SK-N-SH treated with all-trans-retinoic acid at 6 μM for 48 hours (cell line): ENCODE data around the gene PDCD1LG2.

Experiments used
- ATAC-seq: fragments of 200-7000 bp; cut with Tn5 transposase; 3 replicates; pipeline ENCODE4 v1.9.1; 2020; ENCODE audit warnings: mild to moderate bottlenecking, moderate library complexity
- ARNTL ChIP-seq: fragments of 450-650 bp; formaldehyde crosslinking; IDR thresholded peaks from 2 replicates; pipeline ENCODE4 v1.5.0; 2020; ENCODE audit warnings: low read depth, mild to moderate bottlenecking, moderate library complexity, borderline replicate concordance
- CREB5 ChIP-seq: fragments of 250-450 bp; sonication (Bioruptor Pico); IDR thresholded peaks from 2 replicates; pipeline ENCODE4 v1.5.1; 2020; ENCODE audit warnings: low read depth, mild to moderate bottlenecking, moderate library complexity
- CSDC2 ChIP-seq: fragments of 250-450 bp; sonication (Bioruptor Pico); IDR thresholded peaks from 2 replicates; pipeline ENCODE4 v1.5.0; 2020; ENCODE audit warnings: mild to moderate bottlenecking, moderate library complexity
- ESRRG ChIP-seq: fragments of 250-450 bp; sonication (Bioruptor Pico); IDR thresholded peaks from 2 replicates; pipeline ENCODE4 v1.6.1; 2021; ENCODE audit warnings: mild to moderate bottlenecking
- OSR1 ChIP-seq: fragments of 250-450 bp; sonication (Bioruptor Pico); IDR thresholded peaks from 2 replicates; pipeline ENCODE4 v1.8.0; 2022; ENCODE audit warnings: moderate library complexity, mild to moderate bottlenecking, inconsistent platforms
- POU6F1 ChIP-seq: fragments of 250-450 bp; sonication (Bioruptor Pico); IDR thresholded peaks from 2 replicates; pipeline ENCODE4 v1.8.0; 2021; ENCODE audit warnings: low read depth, mild to moderate bottlenecking, moderate library complexity, borderline replicate concordance
- RARB ChIP-seq: fragments of 250-450 bp; sonication (Bioruptor Pico); IDR thresholded peaks from 2 replicates; pipeline ENCODE4 v1.8.0; 2021; ENCODE audit warnings: mild to moderate bottlenecking, moderate library complexity
- SNAI2 ChIP-seq: fragments of 250-450 bp; sonication (Bioruptor Pico); IDR thresholded peaks from 2 replicates; pipeline ENCODE4 v1.5.0; 2020; ENCODE audit warnings: mild to moderate bottlenecking, moderate library complexity
- TCF4 ChIP-seq: fragments of 250-450 bp; sonication (Bioruptor Pico); IDR thresholded peaks from 2 replicates; pipeline ENCODE4 v1.8.0; 2021; ENCODE audit warnings: mild to moderate bottlenecking, moderate library complexity, borderline replicate concordance
- TOX ChIP-seq: fragments of 250-450 bp; sonication (Bioruptor Pico); IDR thresholded peaks from 2 replicates; pipeline ENCODE4 v1.8.0; 2021; ENCODE audit warnings: mild to moderate bottlenecking, moderate library complexity, borderline replicate concordance
- TSHZ2 ChIP-seq: fragments of 250-450 bp; sonication (Bioruptor Pico); IDR thresholded peaks from 2 replicates; pipeline ENCODE4 v1.5.0; 2020; ENCODE audit warnings: mild to moderate bottlenecking, moderate library complexity
- ZC3H10 ChIP-seq: fragments of 250-450 bp; sonication (Bioruptor Pico); IDR thresholded peaks from 2 replicates; pipeline ENCODE4 v1.5.1; 2021; ENCODE audit warnings: mild to moderate bottlenecking, moderate library complexity
- ZFP3 ChIP-seq: fragments of 250-450 bp; sonication (Bioruptor Pico); IDR thresholded peaks from 2 replicates; pipeline ENCODE4 v1.5.0; 2020; ENCODE audit warnings: mild to moderate bottlenecking, moderate library complexity
- ZFP30 ChIP-seq: fragments of 450-650 bp; formaldehyde crosslinking; IDR thresholded peaks from 2 replicates; pipeline ENCODE4 v1.5.0; 2022; ENCODE audit warnings: mild to moderate bottlenecking, moderate library complexity
- ZNF565 ChIP-seq: fragments of 450-650 bp; formaldehyde crosslinking; conservative IDR thresholded peaks from 2 replicates; pipeline ENCODE4 v1.5.0; 2020; ENCODE audit warnings: low read depth, mild to moderate bottlenecking, moderate library complexity
- TF ChIP-seq, protein P1 (sequence below): fragments of 250-450 bp; sonication (Bioruptor Pico); IDR thresholded peaks from 2 replicates; pipeline ENCODE4 v1.5.1; 2021; ENCODE audit warnings: mild to moderate bottlenecking, moderate library complexity
- TF ChIP-seq, protein P2 (sequence below): fragments of 250-450 bp; sonication (Bioruptor Pico); IDR thresholded peaks from 2 replicates; pipeline ENCODE4 v1.8.0; 2020; ENCODE audit warnings: mild to moderate bottlenecking, moderate library complexity, borderline replicate concordance

Gene PDCD1LG2

DNA sequence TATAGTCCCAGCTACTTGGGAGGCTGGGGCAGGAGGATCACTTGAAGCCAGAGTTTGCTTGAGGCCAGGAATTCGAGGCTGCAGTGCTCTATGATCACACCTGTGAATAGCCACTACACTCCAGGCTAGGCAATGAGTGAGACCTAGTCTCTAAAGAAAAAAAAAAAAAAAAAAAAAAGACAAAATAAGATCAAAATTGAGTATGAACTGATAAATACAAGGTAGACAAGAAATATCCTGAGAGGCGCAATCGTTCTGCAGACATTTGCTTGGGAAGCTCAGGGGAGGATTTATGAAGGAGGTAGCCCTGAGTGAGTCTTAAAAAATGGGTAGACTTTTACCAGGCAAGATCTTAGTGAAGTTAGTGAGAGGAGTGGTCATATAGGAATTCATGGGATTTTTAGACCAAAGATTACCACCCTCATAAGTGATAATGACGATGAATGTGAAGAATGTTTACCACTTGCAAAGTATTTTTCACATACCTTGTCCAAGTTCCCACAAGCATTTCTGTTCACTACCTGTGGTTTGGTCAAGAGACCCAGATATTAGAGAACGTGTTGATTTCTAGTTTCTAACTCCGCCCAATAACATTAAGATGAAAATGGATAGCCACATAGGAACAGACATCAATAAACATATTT, 4.4 kb downstream of the PDCD1LG2 start:
- ATAC-seq: no peak
- TF ChIP-seq OSR1 (CRISPR knock-in tag) (no peak), ZFP3 (CRISPR knock-in tag) (no peak), TCF4 (no peak), CREB5 (CRISPR knock-in tag) (no peak), TSHZ2 (CRISPR knock-in tag) (no peak)

DNA sequence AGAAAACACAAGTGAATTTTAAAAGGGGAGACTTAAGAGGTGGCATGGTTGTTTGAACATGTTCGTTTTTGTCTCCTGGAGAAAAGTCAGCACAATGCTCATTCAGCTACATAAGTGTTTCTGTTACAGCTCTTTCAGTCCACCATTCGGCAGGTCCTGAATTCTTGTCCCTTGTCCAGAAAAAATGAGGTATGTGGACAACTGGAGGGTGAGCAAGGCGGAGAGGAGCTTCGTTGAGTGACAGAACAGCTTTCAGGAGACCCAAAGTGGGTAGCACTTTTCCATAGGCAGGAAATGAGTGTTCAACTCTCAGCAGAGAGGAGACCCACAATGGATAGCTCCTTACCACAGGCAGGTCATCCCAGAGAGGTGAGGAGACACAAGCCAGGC, 4.9 kb downstream of the PDCD1LG2 start:
- TF ChIP-seq, protein P1, sequence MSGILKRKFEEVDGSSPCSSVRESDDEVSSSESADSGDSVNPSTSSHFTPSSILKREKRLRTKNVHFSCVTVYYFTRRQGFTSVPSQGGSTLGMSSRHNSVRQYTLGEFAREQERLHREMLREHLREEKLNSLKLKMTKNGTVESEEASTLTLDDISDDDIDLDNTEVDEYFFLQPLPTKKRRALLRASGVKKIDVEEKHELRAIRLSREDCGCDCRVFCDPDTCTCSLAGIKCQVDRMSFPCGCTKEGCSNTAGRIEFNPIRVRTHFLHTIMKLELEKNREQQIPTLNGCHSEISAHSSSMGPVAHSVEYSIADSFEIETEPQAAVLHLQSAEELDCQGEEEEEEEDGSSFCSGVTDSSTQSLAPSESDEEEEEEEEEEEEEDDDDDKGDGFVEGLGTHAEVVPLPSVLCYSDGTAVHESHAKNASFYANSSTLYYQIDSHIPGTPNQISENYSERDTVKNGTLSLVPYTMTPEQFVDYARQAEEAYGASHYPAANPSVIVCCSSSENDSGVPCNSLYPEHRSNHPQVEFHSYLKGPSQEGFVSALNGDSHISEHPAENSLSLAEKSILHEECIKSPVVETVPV: no peak
- TF ChIP-seq ARNTL (CRISPR knock-in tag) (no peak), POU6F1 (CRISPR knock-in tag) (no peak), RARB (CRISPR knock-in tag) (no peak), CREB5 (CRISPR knock-in tag) (no peak), ZC3H10 (CRISPR knock-in tag) (no peak), ZNF565 (no peak), TOX (no peak), OSR1 (CRISPR knock-in tag) (no peak), ESRRG (CRISPR knock-in tag) (no peak), ZFP30 (CRISPR knock-in tag) (no peak), SNAI2 (no peak), CSDC2 (CRISPR knock-in tag) (no peak)
- TF ChIP-seq, protein P2, sequence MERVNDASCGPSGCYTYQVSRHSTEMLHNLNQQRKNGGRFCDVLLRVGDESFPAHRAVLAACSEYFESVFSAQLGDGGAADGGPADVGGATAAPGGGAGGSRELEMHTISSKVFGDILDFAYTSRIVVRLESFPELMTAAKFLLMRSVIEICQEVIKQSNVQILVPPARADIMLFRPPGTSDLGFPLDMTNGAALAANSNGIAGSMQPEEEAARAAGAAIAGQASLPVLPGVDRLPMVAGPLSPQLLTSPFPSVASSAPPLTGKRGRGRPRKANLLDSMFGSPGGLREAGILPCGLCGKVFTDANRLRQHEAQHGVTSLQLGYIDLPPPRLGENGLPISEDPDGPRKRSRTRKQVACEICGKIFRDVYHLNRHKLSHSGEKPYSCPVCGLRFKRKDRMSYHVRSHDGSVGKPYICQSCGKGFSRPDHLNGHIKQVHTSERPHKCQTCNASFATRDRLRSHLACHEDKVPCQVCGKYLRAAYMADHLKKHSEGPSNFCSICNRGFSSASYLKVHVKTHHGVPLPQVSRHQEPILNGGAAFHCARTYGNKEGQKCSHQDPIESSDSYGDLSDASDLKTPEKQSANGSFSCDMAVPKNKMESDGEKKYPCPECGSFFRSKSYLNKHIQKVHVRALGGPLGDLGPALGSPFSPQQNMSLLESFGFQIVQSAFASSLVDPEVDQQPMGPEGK: no peak
- ATAC-seq: no peak

DNA sequence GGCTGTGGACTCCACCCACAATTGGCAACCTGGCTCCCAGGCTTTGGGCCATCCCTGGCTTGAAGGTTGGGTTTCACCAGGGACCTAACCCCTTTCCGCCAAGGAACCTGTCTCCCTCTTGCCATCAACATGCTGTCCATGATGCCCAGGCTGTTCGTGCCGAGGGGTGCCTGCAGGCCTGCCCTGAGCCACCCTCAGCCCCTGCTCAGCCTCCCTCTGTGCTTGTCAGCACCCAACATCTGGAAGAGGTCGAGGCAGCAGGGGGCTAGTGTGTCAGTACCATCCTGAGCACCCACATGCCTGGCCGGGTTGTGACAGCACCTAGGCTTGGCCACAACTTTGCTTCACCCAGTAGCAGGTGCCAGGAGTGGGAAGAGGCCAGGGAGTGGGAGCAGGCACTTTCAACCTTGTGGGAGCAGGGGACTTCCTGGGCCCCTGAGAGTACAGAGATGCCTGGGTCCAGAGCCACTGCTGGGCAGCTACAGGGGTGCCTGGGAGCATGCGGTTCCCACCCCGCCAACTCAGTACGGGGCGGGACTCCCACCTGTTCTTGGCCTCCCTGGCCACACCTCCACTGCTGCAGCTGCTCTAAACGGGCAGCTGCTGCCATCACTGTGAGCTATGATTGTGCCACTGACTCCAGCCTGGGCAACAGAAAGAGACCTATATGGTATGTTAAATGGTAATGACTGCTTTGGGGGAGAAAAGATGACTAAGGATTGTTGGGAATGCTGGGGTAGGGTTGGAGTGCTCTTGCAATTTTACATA, 6.3 kb downstream of the PDCD1LG2 start:
- TF ChIP-seq ZFP30 (CRISPR knock-in tag) (no peak), OSR1 (CRISPR knock-in tag) (no peak), ZFP3 (CRISPR knock-in tag) (no peak), ZNF565 (no peak), CSDC2 (CRISPR knock-in tag) (no peak)
- TF ChIP-seq, protein P1: no peak
- TF ChIP-seq, all 23 proteins: peak for 0
- ATAC-seq: no peak
